ENCODE measurements around the gene TEX22.

DNA sequence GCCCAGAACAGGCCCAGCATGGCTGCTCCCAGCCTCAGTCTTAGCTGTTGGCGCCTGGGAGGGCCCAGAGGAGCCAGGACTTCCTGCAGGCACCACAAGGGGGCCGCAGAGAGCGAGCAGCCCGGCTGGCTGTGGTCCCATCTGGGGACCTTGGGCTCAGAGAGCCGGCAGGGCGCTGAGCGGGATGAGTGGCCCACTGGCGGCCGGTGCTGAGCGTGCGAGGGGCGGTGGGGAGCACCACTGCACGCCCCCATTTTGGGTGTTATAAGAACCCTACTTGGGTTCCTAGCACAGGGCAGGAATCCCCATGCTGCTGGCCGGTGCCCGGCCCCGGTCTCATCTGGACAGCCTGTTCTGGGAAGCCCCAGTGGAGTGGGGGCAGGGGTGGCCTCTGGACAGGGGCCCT, 50.4 kb downstream of the TEX22 start:
- TF ChIP-seq EZH2 (IDR thresholded peaks at IDR 0.05; ENCODE audit: low read length, unreplicated experiment): no peak
- TF ChIP-seq, protein P1, sequence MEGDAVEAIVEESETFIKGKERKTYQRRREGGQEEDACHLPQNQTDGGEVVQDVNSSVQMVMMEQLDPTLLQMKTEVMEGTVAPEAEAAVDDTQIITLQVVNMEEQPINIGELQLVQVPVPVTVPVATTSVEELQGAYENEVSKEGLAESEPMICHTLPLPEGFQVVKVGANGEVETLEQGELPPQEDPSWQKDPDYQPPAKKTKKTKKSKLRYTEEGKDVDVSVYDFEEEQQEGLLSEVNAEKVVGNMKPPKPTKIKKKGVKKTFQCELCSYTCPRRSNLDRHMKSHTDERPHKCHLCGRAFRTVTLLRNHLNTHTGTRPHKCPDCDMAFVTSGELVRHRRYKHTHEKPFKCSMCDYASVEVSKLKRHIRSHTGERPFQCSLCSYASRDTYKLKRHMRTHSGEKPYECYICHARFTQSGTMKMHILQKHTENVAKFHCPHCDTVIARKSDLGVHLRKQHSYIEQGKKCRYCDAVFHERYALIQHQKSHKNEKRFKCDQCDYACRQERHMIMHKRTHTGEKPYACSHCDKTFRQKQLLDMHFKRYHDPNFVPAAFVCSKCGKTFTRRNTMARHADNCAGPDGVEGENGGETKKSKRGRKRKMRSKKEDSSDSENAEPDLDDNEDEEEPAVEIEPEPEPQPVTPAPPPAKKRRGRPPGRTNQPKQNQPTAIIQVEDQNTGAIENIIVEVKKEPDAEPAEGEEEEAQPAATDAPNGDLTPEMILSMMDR (conservative IDR thresholded peaks at IDR 0.05; ENCODE audit: low read depth, low read length): peak; percentile 69
